Calu3 (cell line): Measurements from ENCODE around the gene PHF2. TPM values are rescaled to one million over a fixed set of nuclear protein-coding genes. Genes with fewer than 3 reads are reported as not detected.

Experiments used
- BruUV-seq: library from RNA; stranded (reverse); fragments of 400-500 nt; replicated peaks from 2 replicates; lab custom pipeline; 2021; lab: Mats Ljungman, UMichigan
- CTCF ChIA-PET: fragments of 300-600 bp; sonication (Branson Sonifier 250); formaldehyde crosslinking; loops from one replicate; lab custom pipeline; 2022; ENCODE audit warnings: antibody characterized with exemption; lab: Charles Lee
- DNase-seq: peaks from one replicate; pipeline ENCODE4 v3.0.0; 2022
- H3K27ac Mint-ChIP-seq: one replicate; pipeline ENCODE4 v1.8.0; 2022; ENCODE audit warnings: mixed read lengths; ENCODE audit not compliant: unreplicated experiment
- H3K27me3 Mint-ChIP-seq: one replicate; pipeline ENCODE4 v1.8.0; 2022; ENCODE audit warnings: mixed read lengths; ENCODE audit not compliant: unreplicated experiment
- H3K36me3 Mint-ChIP-seq: one replicate; pipeline ENCODE4 v1.8.0; 2022; ENCODE audit warnings: mild to moderate bottlenecking, moderate library complexity, mixed read lengths; ENCODE audit not compliant: insufficient read depth, unreplicated experiment
- H3K4me1 Mint-ChIP-seq: one replicate; pipeline ENCODE4 v1.8.0; 2022; ENCODE audit warnings: mild to moderate bottlenecking, low read depth, mixed read lengths; ENCODE audit not compliant: unreplicated experiment
- H3K4me3 Mint-ChIP-seq: one replicate; pipeline ENCODE4 v1.8.0; 2022; ENCODE audit warnings: mild to moderate bottlenecking, low read depth, moderate library complexity, mixed read lengths; ENCODE audit not compliant: unreplicated experiment
- H3K9me3 Mint-ChIP-seq: one replicate; pipeline ENCODE4 v1.8.0; 2022; ENCODE audit warnings: low read depth, mixed read lengths; ENCODE audit not compliant: unreplicated experiment
- CTCF ChIP-seq: fragments of 200-600 bp; IDR thresholded peaks from one replicate; pipeline ENCODE4 v1.8.0; 2022; ENCODE audit warnings: antibody characterized with exemption; ENCODE audit not compliant: unreplicated experiment
- intact Hi-C: fragments of 100-400 bp; cut with micrococcal nuclease; formaldehyde crosslinking; loops from one replicate; pipeline ENCODE4 v1.10.0; 2022; ENCODE audit not compliant: unreplicated experiment
- total RNA-seq: library from RNA; stranded (reverse); gene quantifications from 2 replicates; pipeline ENCODE4 v1.2.3, GENCODE V29; 2022

PHF2 gene
- total RNA-seq, 1 experiment from 2014 or later, result 13.9 TPM

GRCh38 chr9:93673839-93674334 is 97.5 kb downstream of the PHF2 start:
- TF ChIP-seq CTCF, result no peak
- H3K4me3 Mint-ChIP-seq, result no peak overlapping the region
- no peak for DNase-seq
- no TSS peak for BruUV-seq
- no peak overlapping the region for H3K27ac Mint-ChIP-seq
- intact Hi-C loops, result no loop called here
- no peaks in the 10 kb centered on the region for H3K9me3 Mint-ChIP-seq
- H3K27me3 Mint-ChIP-seq, result no peaks in the 10 kb centered on the region
- no peaks in the 10 kb centered on the region for H3K4me1 Mint-ChIP-seq
- H3K36me3 Mint-ChIP-seq, result peaks cover 4% of the 10 kb centered on the region
- CTCF ChIA-PET, result no interaction called here

- intact Hi-C loops, result no loop called here
- Mint-ChIP-seq H3K4me1 (no peaks in the 10 kb centered on the region), H3K27ac (no peak overlapping the region), H3K9me3 (no peaks in the 10 kb centered on the region), H3K36me3 (peaks cover 4% of the 10 kb centered on the region), H3K27me3 (no peaks in the 10 kb centered on the region), H3K4me3 (no peak overlapping the region)
- CTCF ChIA-PET, result no interaction called here
- no peak for DNase-seq
- TF ChIP-seq CTCF, result no peak
- no TSS peak for BruUV-seq
Measured at GRCh38 chr9:93674580-93675335, 98.4 kb downstream of the PHF2 start.

GRCh38 chr9:93675336-93676150 is 99.2 kb downstream of the PHF2 start:
- Mint-ChIP-seq H3K36me3 (peaks cover 4% of the 10 kb centered on the region), H3K4me1 (no peaks in the 10 kb centered on the region), H3K27me3 (no peaks in the 10 kb centered on the region), H3K4me3 (no peak overlapping the region), H3K27ac (no peak overlapping the region), H3K9me3 (no peaks in the 10 kb centered on the region)
- CTCF ChIA-PET, result no interaction called here
- intact Hi-C loops, result no loop called here
- no peak for DNase-seq
- no peak for TF ChIP-seq CTCF
- BruUV-seq, result no TSS peak

- CTCF ChIA-PET, result no interaction called here
- Mint-ChIP-seq H3K36me3 (peaks cover 4% of the 10 kb centered on the region), H3K27me3 (no peaks in the 10 kb centered on the region), H3K4me3 (no peak overlapping the region), H3K4me1 (no peaks in the 10 kb centered on the region), H3K27ac (no peak overlapping the region), H3K9me3 (no peaks in the 10 kb centered on the region)
- DNase-seq, result no peak
- BruUV-seq, result no TSS peak
- intact Hi-C loops, result no loop called here
- TF ChIP-seq CTCF, result no peak
Measured at GRCh38 chr9:93676310-93677047, 100.1 kb downstream of the PHF2 start.
